Activated T-cell treated with anti-CD3 and anti-CD28 coated beads, Interleukin-2, amount 50 U/mL, for 72 hours (primary cell): ENCODE data around the gene PCSK6. TPM values are rescaled to one million over a fixed set of nuclear protein-coding genes. Genes with fewer than 3 reads are reported as not detected.
A peak's percentile ranks its signal among the peaks of the same experiment; 100 is the strongest.

Experiments used
- ATAC-seq, 2 donors: fragments of 150-1000 bp; cut with Tn5 transposase; replicated peaks in 1 of 2; 2 replicates each; pipeline ENCODE4 v1.10.0; 2021; ENCODE audit warnings: moderate library complexity in 2 of 2, mild to moderate bottlenecking in 1 of 2
- DNase-seq, 2 donors: peaks; one replicate each; pipeline ENCODE4 v3.0.0; 2021 to 2022; ENCODE audit warnings: mixed read lengths in 1 of 2
- H3K27ac Mint-ChIP-seq: one replicate; pipeline ENCODE4 v1.8.0; 2022; ENCODE audit warnings: mild to moderate bottlenecking, moderate library complexity, mixed read lengths
- H3K27me3 Mint-ChIP-seq: one replicate; pipeline ENCODE4 v1.8.0; 2022; ENCODE audit warnings: low read depth, mixed read lengths
- H3K36me3 Mint-ChIP-seq, 2 donors: one replicate each; pipeline ENCODE4 v1.8.0; 2022; ENCODE audit warnings: mixed read lengths in 2 of 2, mild to moderate bottlenecking in 1 of 2; ENCODE audit not compliant: insufficient read depth in 2 of 2
- H3K4me1 Mint-ChIP-seq: one replicate; pipeline ENCODE4 v1.8.0; 2022; ENCODE audit warnings: low read depth, mixed read lengths
- H3K4me3 Mint-ChIP-seq, 2 donors: one replicate each; pipeline ENCODE4 v1.8.0; 2022; ENCODE audit warnings: mild to moderate bottlenecking in 2 of 2, mixed read lengths in 2 of 2, moderate library complexity in 2 of 2
- H3K9me3 Mint-ChIP-seq, 2 donors: one replicate each; pipeline ENCODE4 v1.8.0; 2022; ENCODE audit warnings: mixed read lengths in 2 of 2
- total RNA-seq, 2 donors: library from RNA; stranded (reverse); gene quantifications; one replicate each; pipeline ENCODE4 v1.2.3, GENCODE V29; 2022

Gene PCSK6
- total RNA-seq, 2 donors from 2014 or later: 0.51 to 2.3 TPM

DNA sequence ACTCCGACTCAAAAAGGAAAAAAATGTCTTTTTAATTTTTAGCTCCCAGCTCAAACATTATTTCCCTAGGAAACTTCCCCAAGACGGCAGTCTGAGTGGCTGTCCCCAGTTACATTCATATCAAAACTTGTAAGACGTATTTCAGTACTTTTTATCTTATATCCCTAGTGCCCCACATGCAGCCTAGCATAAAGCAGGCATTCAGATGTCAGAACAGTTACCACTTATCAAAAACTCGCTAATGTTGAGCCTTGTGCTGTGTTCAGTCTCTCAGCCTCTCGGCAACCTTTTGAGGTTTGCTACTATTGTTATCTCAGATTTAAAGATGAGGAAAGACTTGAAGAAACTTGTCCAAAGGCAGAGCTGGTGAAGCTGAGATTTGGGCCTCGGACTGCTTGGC is 205.6 kb downstream of the PCSK6 start:
- DNase-seq (no peak), ATAC-seq (peak in 1 of 2 donors; percentile 53)
- Mint-ChIP-seq H3K27me3 (no peaks in the 10 kb centered on the region), H3K27ac (peak overlapping the region; percentile 57), H3K36me3 (peaks cover 12 to 41% of the 10 kb centered on the region in 2 donors), H3K4me3 (no peak overlapping the region), H3K4me1 (peaks cover 20% of the 10 kb centered on the region), H3K9me3 (no peaks in the 10 kb centered on the region)

GRCh38 chr15:101280007-101280406 is 209.5 kb downstream of the PCSK6 start:
- Mint-ChIP-seq H3K27ac (no peak overlapping the region), H3K9me3 (no peaks in the 10 kb centered on the region), H3K4me3 (no peak overlapping the region), H3K36me3 (peaks cover 9 to 25% of the 10 kb centered on the region in 2 donors), H3K27me3 (no peaks in the 10 kb centered on the region), H3K4me1 (peaks cover 33% of the 10 kb centered on the region)
- ATAC-seq (no peak), DNase-seq (no peak)

DNA sequence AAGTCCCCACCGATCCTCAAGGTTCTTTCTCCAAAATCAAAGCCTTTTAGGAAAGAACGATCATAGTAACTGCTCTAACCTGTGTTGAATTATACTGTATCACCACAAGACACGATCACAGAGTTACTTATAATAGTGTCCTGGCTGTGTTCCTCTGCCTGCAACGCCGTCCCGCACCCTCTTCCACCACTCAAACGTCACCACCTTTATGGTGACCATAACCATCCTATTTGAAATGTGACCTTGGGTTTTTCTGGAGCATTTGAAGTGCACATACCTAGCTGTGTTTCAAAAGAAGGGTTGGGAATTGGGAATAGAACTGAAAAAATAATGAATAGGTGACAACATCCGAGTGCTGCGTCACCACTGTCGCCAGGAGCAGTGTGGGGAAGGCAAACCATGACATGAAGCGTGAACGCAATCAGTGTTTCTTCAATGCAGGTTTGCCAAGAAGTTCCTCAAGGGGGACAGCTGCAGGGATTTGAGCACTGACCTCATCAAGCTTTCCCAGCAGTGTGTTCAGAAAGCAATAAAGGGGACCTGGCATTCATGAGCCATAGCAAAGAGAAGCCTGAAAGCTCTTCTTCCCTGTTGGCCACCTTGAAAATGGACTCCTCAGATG is 211.5 kb downstream of the PCSK6 start:
- H3K36me3 Mint-ChIP-seq: peaks cover 18 to 30% of the 10 kb centered on the region in 2 donors
- H3K4me3 Mint-ChIP-seq: peak overlapping the region; percentile 95 to 100
- H3K9me3 Mint-ChIP-seq: no peaks in the 10 kb centered on the region
- no peaks in the 10 kb centered on the region for H3K27me3 Mint-ChIP-seq
- ATAC-seq: no peak
- H3K4me1 Mint-ChIP-seq: peaks cover 34% of the 10 kb centered on the region
- H3K27ac Mint-ChIP-seq: peak overlapping the region; percentile 95
- DNase-seq: no peak

DNA sequence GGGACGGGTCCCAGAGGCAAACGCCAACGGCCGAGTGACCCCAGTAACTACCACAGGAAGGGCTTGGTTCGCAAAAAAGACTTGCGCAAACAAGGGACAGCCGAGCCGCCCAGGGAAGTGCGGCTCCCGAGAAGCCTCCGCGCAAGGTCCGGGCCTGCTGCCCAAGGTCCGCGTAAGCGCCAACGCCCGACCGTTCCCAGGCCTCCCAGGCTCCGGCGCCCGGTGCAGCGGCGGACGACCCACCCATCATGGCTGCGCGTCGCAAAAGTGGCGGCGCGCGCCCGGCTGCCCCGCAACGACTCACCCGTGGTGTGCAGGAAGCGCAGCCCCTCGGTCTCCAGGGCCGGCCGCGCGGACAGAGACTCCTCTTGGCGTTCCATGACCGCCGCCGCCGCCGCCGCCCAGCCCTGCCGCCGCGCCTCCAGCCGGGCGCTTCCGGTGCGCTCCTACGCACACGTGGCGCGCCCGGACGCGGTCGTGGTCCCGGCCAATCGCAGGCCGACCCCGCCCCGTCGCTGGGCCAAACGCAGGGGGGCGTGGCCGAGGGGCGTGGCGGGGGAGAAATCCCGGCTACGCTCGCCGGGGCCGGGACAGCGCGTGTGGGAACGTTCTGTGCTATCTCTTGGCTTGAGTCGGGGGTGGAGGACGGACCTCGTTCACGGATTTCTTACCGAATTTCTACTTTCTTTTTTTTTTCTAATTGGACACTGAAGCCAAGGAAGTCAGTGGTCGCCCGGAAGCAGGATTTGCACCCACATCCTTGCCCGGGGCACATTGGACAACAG is 212.3 kb downstream of the PCSK6 start, which contains the start of gene SELENOS:
Gene SELENOS (minus strand): TSS at position 448 of the 785 bp plus-strand sequence. CDS start 68 bp downstream, at position 380.
- H3K9me3 Mint-ChIP-seq: no peaks in the 10 kb centered on the region
- H3K4me1 Mint-ChIP-seq: peaks cover 34% of the 10 kb centered on the region
- H3K27ac Mint-ChIP-seq: peak within 1 kb of the TSS; percentile 95
- H3K27me3 Mint-ChIP-seq: no peaks in the 10 kb centered on the region
- ATAC-seq (peak; percentile 95 to 97), DNase-seq (peak; percentile 92 to 95)
- peaks cover 20 to 35% of the 10 kb centered on the region in 2 donors for H3K36me3 Mint-ChIP-seq
- H3K4me3 Mint-ChIP-seq: peak within 1 kb of the TSS; percentile 95 to 100

DNA sequence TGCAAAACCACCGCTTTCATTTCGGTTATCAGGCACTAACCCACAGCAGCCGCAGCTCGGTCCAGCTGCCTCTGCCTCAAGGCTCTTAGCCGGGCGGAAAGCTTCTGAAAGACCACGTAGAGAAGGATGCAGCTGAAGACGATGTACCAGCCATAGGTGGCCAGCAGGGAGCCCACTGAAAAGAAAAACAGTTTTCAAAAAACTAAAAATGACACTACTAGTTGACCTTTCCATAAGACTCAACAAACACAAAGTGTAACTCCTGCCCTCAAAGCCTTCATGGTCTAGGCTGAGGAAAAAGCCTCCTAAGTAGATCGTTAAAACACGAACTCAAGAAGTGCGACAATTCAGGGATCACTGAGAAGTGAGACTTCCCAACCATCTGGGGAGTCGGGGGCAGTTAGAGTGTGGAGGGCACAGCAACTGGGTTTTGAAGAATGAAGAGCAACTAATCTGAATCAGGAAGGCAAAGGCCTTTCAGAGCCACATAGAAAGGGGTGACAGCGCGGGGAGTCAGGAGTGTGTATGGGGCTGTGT is 212.9 kb downstream of the PCSK6 start:
- Mint-ChIP-seq H3K4me3 (peak overlapping the region; percentile 95 to 100), H3K36me3 (peaks cover 18 to 32% of the 10 kb centered on the region in 2 donors), H3K27me3 (no peaks in the 10 kb centered on the region), H3K9me3 (no peaks in the 10 kb centered on the region), H3K4me1 (peaks cover 34% of the 10 kb centered on the region), H3K27ac (peak overlapping the region; percentile 88)
- ATAC-seq: peak in 1 of 2 donors; percentile 25
- peak; percentile 30 to 33 for DNase-seq

DNA sequence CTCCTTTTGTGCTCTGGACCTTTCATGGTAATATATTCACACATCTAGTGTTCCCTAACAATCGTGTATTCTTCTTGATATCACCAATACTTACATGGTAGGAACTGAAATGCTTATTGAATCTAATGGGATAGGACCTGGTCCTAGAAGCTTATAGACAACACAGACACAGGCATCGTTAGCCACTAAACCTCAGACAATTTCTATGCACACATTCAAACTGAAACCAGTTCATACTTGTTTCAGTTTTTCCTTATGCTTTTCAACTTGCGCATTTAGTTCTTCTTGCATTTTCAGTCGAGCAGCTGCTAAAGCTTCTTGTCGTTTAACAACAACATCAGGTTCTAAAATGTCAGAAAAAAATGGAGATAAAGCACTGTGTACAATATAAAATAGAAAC is 214.5 kb downstream of the PCSK6 start:
- Mint-ChIP-seq H3K27me3 (no peaks in the 10 kb centered on the region), H3K4me1 (peaks cover 34% of the 10 kb centered on the region), H3K27ac (peak overlapping the region; percentile 89), H3K9me3 (no peaks in the 10 kb centered on the region), H3K36me3 (peaks cover 17 to 30% of the 10 kb centered on the region in 2 donors), H3K4me3 (peak overlapping the region; percentile 95 to 100)
- DNase-seq (no peak), ATAC-seq (peak in 1 of 2 donors; percentile 17)

DNA sequence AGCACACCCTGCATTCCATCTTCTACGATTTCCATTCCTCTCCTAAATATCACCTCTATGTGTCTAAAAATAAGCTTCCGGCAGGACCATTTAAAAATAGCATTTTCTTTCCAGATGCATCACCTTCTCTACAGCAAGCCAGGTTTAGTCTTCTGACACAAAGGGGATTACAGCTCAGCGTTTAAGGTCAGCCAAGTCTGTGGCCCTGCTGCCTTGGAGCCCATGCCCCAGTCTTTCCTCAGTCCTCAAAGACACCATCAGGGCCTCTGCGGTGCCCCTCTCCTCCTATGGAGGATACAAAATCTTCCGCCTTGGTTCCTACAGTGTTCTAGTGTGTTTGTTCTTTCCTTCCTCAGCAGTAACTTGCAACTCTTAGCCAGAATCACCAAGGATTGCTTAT is 216.0 kb downstream of the PCSK6 start:
- no peak overlapping the region for H3K4me3 Mint-ChIP-seq
- ATAC-seq: no peak

DNA sequence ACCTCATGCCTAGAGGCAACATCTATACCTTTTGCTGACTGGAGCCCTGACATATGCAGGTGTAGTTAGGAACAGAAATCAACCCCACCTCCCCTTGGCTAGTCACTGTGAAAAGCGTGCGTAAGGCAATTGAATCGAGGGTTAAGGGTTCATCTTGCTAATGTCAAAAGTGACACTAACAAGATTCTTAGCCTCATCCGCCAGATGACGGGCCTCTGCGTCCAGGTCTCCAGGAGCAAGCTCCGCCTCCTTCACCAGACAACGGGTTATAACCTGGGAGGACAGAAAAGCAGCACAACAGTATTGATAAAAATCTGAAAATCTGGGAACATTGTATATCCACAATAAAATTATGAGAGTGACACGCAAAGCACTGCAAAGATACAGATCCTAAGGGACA is 216.9 kb downstream of the PCSK6 start:
- no peak for ATAC-seq
- no peak for DNase-seq
- H3K4me3 Mint-ChIP-seq: no peak overlapping the region
- peaks cover 17 to 31% of the 10 kb centered on the region in 2 donors for H3K36me3 Mint-ChIP-seq
- peaks cover 31% of the 10 kb centered on the region for H3K4me1 Mint-ChIP-seq
- H3K27me3 Mint-ChIP-seq: no peaks in the 10 kb centered on the region
- H3K9me3 Mint-ChIP-seq: no peaks in the 10 kb centered on the region
- H3K27ac Mint-ChIP-seq: no peak overlapping the region

More for the DNA sequence above, 216.0 kb downstream of the PCSK6 start:
- H3K9me3 Mint-ChIP-seq: no peaks in the 10 kb centered on the region
- no peak for DNase-seq
- peaks cover 17 to 31% of the 10 kb centered on the region in 2 donors for H3K36me3 Mint-ChIP-seq
- H3K27me3 Mint-ChIP-seq: no peaks in the 10 kb centered on the region
- H3K4me1 Mint-ChIP-seq: peaks cover 34% of the 10 kb centered on the region
- no peak overlapping the region for H3K27ac Mint-ChIP-seq

- H3K9me3 Mint-ChIP-seq: no peaks in the 10 kb centered on the region
- ATAC-seq (no peak), DNase-seq (no peak)
- peaks cover 10 to 22% of the 10 kb centered on the region in 2 donors for H3K36me3 Mint-ChIP-seq
- H3K27ac Mint-ChIP-seq: no peak overlapping the region
- no peaks in the 10 kb centered on the region for H3K27me3 Mint-ChIP-seq
- H3K4me3 Mint-ChIP-seq: no peak overlapping the region
- peaks cover 9% of the 10 kb centered on the region for H3K4me1 Mint-ChIP-seq
These were observed 219.9 kb downstream of the PCSK6 start for GRCh38 chr15:101269479-101270223.

DNA sequence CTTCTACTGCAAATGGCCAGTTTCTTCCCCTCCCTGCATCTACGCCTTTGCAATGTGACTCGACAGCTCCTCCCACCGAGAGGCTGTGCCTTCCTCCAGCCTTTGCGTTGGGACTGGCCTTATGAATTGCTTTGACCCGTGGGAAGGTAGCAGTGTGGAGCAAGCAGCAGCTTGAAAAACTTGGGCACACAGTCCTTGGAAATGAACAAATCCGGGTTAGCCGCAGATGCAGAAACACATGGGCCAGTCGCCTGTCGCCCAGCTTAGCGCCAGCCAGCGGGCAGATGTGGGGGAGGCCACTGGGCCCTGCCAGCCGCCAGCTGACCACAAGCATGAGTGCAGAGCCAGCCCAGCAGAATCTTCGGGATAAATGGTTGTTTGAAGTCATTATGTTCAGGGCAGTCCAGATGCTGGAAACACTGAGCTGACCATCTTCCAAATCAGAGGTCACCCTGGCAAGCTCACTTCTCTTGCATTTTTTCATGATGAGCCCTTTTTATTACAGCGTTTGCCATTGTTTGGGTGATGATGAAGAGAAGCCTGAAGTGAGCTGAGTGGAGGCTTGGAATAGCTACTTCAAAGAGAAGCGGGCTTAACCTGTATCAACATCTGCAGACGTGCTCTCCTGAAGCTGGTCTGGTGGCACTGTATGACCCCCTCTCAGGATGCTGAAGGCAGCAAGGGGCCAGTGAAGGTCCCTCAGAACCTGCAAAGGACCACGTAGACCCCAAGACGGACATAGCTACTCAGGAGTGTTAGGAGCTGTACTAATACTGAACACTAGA is 222.0 kb downstream of the PCSK6 start:
- H3K27me3 Mint-ChIP-seq: no peaks in the 10 kb centered on the region
- no peaks in the 10 kb centered on the region for H3K9me3 Mint-ChIP-seq
- H3K4me3 Mint-ChIP-seq: no peak overlapping the region
- peaks cover 4 to 6% of the 10 kb centered on the region in 2 donors for H3K36me3 Mint-ChIP-seq
- H3K27ac Mint-ChIP-seq: no peak overlapping the region
- no peaks in the 10 kb centered on the region for H3K4me1 Mint-ChIP-seq
- DNase-seq: no peak
- ATAC-seq: no peak

GRCh38 chr15:101266787-101267186 is 222.7 kb downstream of the PCSK6 start:
- ATAC-seq (no peak), DNase-seq (no peak)
- peaks cover 0 to 3% of the 10 kb centered on the region in 2 donors for H3K36me3 Mint-ChIP-seq
- H3K4me3 Mint-ChIP-seq: no peak overlapping the region
- no peaks in the 10 kb centered on the region for H3K9me3 Mint-ChIP-seq
- H3K27me3 Mint-ChIP-seq: no peaks in the 10 kb centered on the region
- no peak overlapping the region for H3K27ac Mint-ChIP-seq
- no peaks in the 10 kb centered on the region for H3K4me1 Mint-ChIP-seq

GRCh38 chr15:101266034-101266433 is 223.5 kb downstream of the PCSK6 start:
- DNase-seq (no peak), ATAC-seq (no peak)
- no peak overlapping the region for H3K4me3 Mint-ChIP-seq
- no peaks in the 10 kb centered on the region for H3K27me3 Mint-ChIP-seq
- no peak overlapping the region for H3K27ac Mint-ChIP-seq
- H3K9me3 Mint-ChIP-seq: no peaks in the 10 kb centered on the region
- H3K36me3 Mint-ChIP-seq: peaks cover 0 to 3% of the 10 kb centered on the region in 2 donors
- H3K4me1 Mint-ChIP-seq: no peaks in the 10 kb centered on the region
